Stimulated activated CD8-positive, alpha-beta memory T cell treated with anti-CD3 and anti-CD28 coated beads, Interleukin-12 subunit alpha, Interleukin-12 subunit beta, amount 100 ng/mL, for 4 hours (primary cell): ENCODE measurements around the gene TIFAB.

ENCODE experiments used
- DNase-seq: peaks from one replicate; pipeline ENCODE4 v3.0.0-alpha.2; 2020; ENCODE audit warnings: low read depth

Gene TIFAB

GRCh38 chr5:135458356-135458755 lies 6.2 kb upstream of the TIFAB start:
- no peak for DNase-seq

- peak; percentile 18 for DNase-seq
These were observed 5.4 kb upstream of the TIFAB start for GRCh38 chr5:135457424-135458071.

- no peak for DNase-seq
These were observed 4.3 kb upstream of the TIFAB start for GRCh38 chr5:135456238-135457099.

GRCh38 chr5:135455876-135456237 lies 3.7 kb upstream of the TIFAB start:
- no peak for DNase-seq

GRCh38 chr5:135454946-135455345 lies 2.8 kb upstream of the TIFAB start:
- no peak for DNase-seq

GRCh38 chr5:135453613-135454012 lies 1.5 kb upstream of the TIFAB start:
- DNase-seq: no peak

- no peak for DNase-seq
These were observed 400 bp downstream of the TIFAB start for GRCh38 chr5:135451581-135452320.

- no peak for DNase-seq
These were observed 1.2 kb downstream of the TIFAB start for GRCh38 chr5:135450952-135451351.

GRCh38 chr5:135450336-135450735 lies 1.8 kb downstream of the TIFAB start:
- no peak for DNase-seq

GRCh38 chr5:135449644-135450043 lies 2.5 kb downstream of the TIFAB start:
- DNase-seq: no peak

GRCh38 chr5:135448791-135449507 lies 3.2 kb downstream of the TIFAB start:
- DNase-seq: no peak

- no peak for DNase-seq
These were observed 3.9 kb downstream of the TIFAB start for GRCh38 chr5:135448071-135448739.

- no peak for DNase-seq
These were observed 4.7 kb downstream of the TIFAB start, which contains the start of gene DCANP1 for GRCh38 chr5:135447298-135447929. Gene DCANP1, minus strand, starts transcription at chr5:135447348. Its CDS starts 240 bp downstream, at chr5:135447108.

GRCh38 chr5:135446615-135447014 lies 5.5 kb downstream of the TIFAB start:
- no peak for DNase-seq

GRCh38 chr5:135446206-135446605 lies 5.9 kb downstream of the TIFAB start:
- DNase-seq: no peak

GRCh38 chr5:135445306-135445985 lies 6.7 kb downstream of the TIFAB start:
- no peak for DNase-seq

GRCh38 chr5:135444881-135445280 lies 7.3 kb downstream of the TIFAB start:
- no peak for DNase-seq

GRCh38 chr5:135444360-135444759 lies 7.8 kb downstream of the TIFAB start:
- no peak for DNase-seq

- no peak for DNase-seq
These were observed 8.8 kb downstream of the TIFAB start for GRCh38 chr5:135443161-135443960.
